GM04503 (cell line): ENCODE measurements around the gene FBXL13.
"Not testable (repeated sequence)": the region's sequence is repeated elsewhere in the genome, so short reads cannot be mapped to it uniquely, and the experiment has no call there.

Experiments
- DNase-seq: peaks from one replicate; pipeline ENCODE4 v3.0.0-alpha.2; 2012; ENCODE audit warnings: low read depth

Gene FBXL13

GRCh38 chr7:102819151-102819550 is 255.4 kb downstream of the FBXL13 start:
- DNase-seq = no peak

DNA sequence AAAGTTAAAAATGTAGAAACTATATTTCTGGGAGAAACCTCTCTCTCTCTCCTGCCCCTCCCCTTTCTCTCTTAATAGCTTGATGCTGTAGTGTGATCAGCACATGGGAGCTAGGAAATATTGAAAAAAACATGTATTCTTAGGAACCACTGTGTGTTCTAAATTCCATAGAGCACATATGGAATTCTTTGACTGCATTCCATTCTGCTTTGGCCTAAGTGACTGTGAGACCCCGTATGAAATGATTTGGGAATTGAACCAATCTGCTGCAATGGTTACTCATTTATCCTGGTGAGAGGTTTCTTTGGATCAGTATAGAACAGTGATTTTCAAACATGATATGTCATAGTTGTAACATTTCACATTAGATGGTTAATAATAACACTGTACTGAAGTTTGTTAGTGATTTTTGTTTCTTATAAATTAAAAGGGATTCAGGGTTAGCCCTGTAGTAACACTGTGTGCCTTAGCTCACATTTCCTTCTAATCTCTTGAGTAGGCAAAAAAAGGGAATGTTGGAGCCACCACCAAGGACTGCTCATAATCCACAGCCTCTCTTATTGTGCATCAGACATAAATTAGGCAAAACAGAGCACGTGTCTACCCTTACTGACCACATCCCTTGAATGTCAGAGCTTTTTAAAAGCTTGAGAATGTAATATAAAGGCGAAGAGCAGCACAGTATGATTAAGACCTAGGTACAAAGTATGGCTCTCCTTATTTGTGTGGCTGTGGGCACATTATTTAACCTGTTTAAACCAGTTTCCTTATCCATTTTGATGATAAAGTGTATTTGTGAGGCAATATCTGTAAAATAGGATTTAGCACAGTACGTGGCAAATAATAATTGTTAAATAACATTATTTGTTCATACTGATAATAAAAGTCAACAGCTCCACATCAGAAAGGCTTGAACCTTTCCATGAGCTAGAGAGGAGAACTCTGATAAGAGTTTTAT is 256.7 kb downstream of the FBXL13 start:
- no peak for DNase-seq

GRCh38 chr7:102814025-102814471 is 260.5 kb downstream of the FBXL13 start:
- DNase-seq = no peak

DNA sequence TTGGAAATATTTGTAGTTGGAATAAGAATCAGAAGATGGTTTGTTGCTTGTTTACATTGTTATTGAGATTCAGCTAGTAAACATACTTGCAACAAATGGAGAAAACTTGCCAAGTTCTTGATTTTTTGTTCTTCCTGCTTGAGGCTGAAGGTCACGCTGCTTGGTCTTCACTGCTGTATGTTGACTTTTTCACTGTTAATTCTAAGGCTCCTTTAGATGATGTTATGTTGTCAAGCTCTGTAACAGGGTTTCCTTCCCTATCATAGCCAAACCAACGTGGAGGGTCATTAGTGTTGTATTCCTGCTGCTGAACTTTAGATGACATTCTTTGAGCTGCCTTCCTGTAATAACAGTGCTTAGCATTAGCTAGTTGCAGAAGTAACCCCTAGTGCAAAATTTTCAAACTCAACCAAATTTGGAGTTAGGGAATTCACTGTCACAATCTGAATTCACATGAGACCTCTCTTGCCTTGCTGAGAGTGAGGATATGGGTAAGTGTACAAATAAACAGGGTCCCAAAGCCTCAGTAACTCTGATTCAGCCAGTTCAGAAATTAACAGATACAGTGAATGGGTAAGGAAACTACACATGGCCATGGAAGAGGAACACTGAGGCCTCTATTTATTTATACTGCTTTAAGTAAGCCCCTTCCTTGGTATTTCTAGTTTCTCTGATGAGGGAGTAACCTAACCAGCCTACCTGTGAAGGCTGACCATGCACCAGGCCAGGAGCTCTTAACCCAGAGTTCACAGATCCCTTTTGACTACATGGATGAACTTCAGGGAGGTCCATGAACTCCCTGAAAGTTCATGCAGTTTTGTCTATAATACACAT is 261.2 kb downstream of the FBXL13 start:
- no peak for DNase-seq

- no peak for DNase-seq
These were observed 262.5 kb downstream of the FBXL13 start for GRCh38 chr7:102811942-102812678.

DNA sequence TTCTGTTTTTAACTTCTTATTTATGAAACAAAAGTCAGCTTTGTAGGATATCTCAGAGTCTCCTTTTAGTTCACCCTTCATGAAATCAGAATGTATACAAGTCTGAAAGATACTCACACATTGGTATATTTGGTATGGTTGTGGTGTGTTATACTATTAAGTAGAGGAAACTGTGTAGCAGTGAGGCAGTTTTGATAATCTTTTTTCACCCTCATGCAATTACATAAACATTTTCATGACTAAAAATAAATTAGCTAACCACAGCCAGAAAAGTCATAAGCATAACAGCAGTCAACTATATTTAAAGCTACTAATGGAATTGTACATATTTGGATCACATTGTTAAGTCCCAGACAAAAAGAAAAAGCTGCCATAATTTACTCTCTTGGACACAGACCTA is 263.7 kb downstream of the FBXL13 start:
- no peak for DNase-seq

DNA sequence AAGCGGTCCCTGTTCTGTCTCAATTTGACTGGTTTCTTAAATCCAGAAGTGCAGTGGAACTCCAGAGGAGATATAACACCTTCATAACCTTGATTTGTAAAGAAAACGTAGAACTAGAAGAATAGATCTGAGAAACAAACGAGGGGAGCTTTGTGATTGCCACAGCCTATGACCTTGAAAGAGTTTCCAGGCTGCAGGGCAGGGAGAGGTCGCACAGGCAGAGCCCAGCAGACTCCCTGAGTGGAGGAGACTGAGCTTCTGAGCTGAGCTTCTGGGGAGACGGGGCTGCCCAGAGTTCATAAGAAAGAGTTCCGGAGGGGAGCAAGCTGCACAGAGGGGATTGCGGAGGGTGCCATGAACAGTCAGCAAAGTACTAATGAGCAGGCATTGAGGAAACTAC is 268.0 kb downstream of the FBXL13 start:
- DNase-seq = no peak

DNA sequence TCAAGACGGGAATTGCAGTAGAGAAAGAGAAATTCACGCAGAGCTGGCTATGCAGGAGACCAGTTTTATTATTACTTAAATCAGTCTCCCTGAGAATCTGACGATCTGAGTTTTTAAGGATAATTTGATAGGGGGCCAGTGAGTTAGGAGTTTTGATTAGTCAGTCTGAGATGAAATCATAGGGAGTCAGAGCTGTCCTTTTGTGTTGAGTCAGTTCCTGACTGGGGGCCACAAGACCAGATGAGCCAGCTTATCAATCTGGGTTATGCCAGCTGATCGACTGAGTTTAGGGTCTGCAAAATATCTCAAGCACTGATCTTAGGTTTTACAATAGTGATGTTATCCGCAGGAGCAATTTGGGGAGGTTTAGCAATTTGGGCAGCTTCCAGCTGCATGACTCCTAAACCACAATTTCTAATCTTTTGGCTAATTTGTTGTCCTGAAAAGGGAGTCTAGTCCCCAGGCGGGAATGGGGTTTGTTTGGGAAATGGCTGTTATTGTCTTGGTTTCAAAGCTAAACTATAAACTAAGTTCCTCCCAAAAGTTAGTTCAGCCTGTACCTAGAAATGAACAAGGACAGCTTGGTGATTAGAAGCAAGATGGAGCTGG is 278.5 kb downstream of the FBXL13 start:
- not testable (repeated sequence) for DNase-seq

- not testable (repeated sequence) for DNase-seq
These were observed 280.0 kb downstream of the FBXL13 start for GRCh38 chr7:102794567-102794966.

DNA sequence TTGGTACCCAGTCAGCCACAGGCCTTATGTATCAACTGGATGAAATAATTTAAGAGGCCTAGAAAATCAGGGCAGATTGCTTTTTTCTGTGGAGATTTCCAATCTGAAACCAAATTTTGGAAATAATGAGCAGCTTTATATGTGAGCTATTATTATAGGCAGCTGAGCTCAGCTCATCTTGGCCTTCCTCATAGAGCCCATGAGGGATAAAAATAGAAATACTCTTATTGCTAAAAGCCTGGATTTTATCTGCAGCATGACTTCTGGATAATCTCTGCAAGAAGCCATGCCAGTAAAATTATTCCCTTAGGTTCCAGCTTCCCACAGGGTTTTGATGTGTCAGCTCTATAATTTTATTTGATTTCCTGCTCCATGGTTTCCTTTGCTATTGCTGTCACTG is 282.8 kb downstream of the FBXL13 start:
- not testable (repeated sequence) for DNase-seq

DNA sequence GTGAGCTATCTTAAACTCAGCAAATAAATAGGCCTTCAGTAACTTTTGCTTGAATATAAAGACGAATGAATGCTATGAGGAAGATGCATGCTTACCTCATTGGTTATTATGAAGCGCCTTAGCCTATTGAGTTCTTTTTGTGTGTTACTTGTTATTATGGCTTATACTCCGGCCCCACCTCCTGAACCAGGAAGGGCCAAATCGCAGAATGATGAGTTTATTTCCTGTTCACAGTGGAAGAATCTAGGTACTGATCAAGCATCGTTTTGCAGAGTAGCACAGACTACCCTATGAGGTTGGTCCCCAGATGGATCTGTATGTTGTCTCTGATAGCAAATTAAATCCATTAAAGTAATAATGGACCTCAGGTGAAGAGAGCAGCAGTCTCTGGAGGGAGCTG is 283.2 kb downstream of the FBXL13 start:
- not testable (repeated sequence) for DNase-seq

- not testable (repeated sequence) for DNase-seq
These were observed 284.1 kb downstream of the FBXL13 start for GRCh38 chr7:102790364-102791100.

DNA sequence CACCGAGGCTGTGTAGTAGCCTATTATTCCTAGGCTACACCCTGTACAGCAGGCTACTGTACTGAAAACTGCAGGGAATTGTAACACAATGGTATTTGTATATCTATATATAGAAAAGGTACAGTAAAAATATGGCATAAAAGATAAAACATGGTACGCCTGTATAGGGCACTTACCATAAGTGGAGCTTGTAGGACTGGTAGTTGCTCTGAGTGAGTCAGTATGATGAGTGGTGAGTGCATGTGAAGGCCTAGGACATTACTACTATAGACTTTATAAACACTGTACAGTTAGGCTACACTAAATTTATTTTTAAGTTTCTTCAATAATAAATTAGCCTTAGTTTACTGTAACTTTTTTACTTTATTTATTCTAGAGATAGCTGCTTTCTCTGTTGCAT is 285.8 kb downstream of the FBXL13 start:
- DNase-seq = not testable (repeated sequence)

GRCh38 chr7:102780926-102781325 is 293.7 kb downstream of the FBXL13 start:
- not testable (repeated sequence) for DNase-seq

DNA sequence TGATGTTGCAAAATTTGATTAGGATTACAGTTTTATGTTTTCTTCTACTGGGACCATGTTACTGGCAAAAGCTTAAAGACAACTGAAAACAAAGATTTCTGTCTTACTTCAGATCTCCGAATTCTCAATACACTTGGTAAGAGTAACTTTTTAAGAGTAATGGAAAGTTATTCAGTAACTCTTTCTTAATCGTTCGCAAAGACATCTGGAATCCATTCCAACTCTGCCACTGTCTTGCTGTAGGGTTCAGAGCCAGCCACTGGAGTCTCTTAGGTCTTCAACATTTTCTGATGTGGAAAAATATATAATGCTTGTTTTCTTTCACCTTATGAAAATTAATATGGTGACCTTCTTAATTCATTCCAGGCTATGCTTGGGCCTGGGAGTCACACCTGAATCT is 295.9 kb downstream of the FBXL13 start:
- DNase-seq = not testable (repeated sequence)

DNA sequence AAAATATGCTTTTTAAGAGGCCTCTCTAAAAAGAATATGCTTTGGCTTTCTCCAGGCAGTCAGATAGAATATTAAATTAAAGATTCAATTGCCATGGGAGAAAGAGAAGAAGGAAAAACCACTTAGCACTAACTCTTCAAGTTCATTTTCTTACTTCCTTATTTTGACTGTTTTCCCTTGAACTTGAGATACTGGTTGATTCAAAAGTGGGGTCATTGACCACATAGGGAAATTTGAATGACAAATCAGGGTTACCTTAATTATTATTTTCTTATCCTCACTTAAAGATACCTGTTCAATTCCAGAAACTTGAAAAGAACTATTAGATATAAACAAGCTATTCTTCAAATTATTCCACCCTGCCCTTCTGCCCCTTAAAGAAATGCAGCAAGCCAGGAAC is 298.4 kb downstream of the FBXL13 start:
- DNase-seq = not testable (repeated sequence)

DNA sequence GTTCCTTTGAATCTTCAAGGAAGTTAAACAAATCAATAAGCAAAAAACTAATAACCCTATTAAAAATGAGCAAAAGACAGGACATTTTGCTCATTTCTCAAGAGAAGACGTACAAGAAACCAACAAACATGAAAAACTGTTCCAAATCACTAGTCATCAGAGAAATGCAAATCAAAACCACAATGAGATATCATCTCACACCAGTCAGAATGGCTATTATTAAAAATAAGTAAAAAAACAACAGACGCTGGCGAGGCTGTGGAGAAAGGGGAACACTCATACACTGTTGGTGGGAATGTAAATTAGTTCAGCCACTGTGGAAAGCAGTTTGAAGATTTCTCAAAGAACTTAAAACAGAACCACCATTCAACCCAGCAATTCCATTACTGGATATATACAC is 304.1 kb downstream of the FBXL13 start:
- DNase-seq = not testable (repeated sequence)

DNA sequence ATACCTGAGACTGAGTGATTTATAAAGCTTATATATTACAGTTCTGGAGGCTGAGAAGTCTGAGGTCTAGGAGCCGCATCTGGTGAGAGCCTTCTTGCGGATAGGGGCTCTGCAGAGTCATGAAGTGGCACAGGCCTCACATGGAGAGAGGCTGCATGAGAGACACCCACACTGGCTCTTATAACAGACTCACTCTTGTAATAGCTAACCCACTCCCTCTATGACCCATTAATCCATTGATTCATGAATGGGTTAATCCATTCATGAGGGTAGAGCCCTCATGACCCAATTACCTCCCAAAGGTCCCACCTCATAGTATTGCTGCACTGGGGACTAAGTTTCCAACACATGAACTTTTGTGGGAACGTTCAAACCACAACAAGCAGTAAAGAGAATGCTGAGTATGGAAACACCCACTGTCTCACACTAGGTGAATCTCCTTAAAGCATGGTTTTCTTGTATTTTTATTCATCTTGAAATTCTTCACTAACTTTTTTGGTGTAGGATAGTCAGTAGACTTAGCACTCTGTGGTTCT is 304.9 kb downstream of the FBXL13 start:
- not testable (repeated sequence) for DNase-seq

- DNase-seq = not testable (repeated sequence)
These were observed 311.2 kb downstream of the FBXL13 start for GRCh38 chr7:102763295-102763905.
